Nephron (organoid): Measurements from ENCODE around the gene CEP170.

Experiments
- H3K27ac Mint-ChIP-seq, 3 experiments: 2 replicates each; pipeline ENCODE4 v1.8.0; 2020; ENCODE audit warnings: mixed read lengths in 3 of 3, mild to moderate bottlenecking in 2 of 3, moderate library complexity in 1 of 3
- H3K27me3 Mint-ChIP-seq: 2 replicates; pipeline ENCODE4 v1.8.0; 2021; ENCODE audit warnings: low read depth, mild to moderate bottlenecking, moderate library complexity, mixed read lengths
- H3K36me3 Mint-ChIP-seq: 2 replicates; pipeline ENCODE4 v1.8.0; 2020; ENCODE audit warnings: low read depth, mixed read lengths
- H3K4me1 Mint-ChIP-seq: 2 replicates; pipeline ENCODE4 v1.8.0; 2020; ENCODE audit warnings: mixed read lengths
- H3K4me3 Mint-ChIP-seq, 3 experiments: 2 replicates each; pipeline ENCODE4 v1.8.0; 2020; ENCODE audit warnings: mild to moderate bottlenecking in 3 of 3, mixed read lengths in 3 of 3, moderate library complexity in 2 of 3
- H3K9me3 Mint-ChIP-seq: 2 replicates; pipeline ENCODE4 v1.8.0; 2020; ENCODE audit warnings: mixed read lengths
- CTCF ChIP-seq, 3 experiments: fragments of 200-600 bp; sonication (generic); IDR thresholded peaks; one replicate each; pipeline ENCODE4 v1.5.0; 2021; ENCODE audit warnings: antibody characterized with exemption in 3 of 3; ENCODE audit not compliant: unreplicated experiment in 3 of 3

Gene CEP170

GRCh38 chr1:243253211-243253925 lies 1.7 kb downstream of the CEP170 start:
- peak overlapping the region; percentile 97 to 99 (median 99) for H3K4me3 Mint-ChIP-seq
- H3K4me1 Mint-ChIP-seq = peaks cover 34% of the 10 kb centered on the region
- peaks cover 3% of the 10 kb centered on the region for H3K9me3 Mint-ChIP-seq
- H3K27me3 Mint-ChIP-seq = no peaks in the 10 kb centered on the region
- TF ChIP-seq CTCF (IDR thresholded peaks at IDR 0.05; ENCODE audit: unreplicated experiment in 3 of 3) = no peak
- H3K27ac Mint-ChIP-seq = peak overlapping the region; percentile 98 to 99 (median 98)
- peaks cover 16% of the 10 kb centered on the region for H3K36me3 Mint-ChIP-seq

DNA sequence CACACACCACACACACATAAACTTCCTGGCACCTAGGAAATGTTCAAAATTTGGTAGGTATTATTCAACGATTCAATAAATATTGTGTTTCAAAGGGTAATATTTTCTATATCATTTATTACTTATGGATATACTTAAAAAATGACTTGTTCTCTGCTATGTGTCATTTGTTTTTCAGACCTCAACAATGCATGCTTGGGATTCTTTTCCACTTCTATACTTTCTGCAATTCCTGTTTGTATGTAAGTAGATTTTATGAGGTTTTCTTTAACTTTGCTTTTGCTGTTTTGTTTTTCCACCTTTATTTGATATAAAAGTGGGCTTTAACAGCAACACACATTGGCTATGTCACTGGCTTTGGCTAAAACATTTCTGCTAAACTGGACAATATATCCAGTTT lies 3.5 kb downstream of the CEP170 start:
- H3K4me3 Mint-ChIP-seq = peak overlapping the region; percentile 51 to 76 (median 65)
- H3K27me3 Mint-ChIP-seq = no peaks in the 10 kb centered on the region
- no peak for TF ChIP-seq CTCF (IDR thresholded peaks at IDR 0.05; ENCODE audit: unreplicated experiment in 3 of 3)
- peak overlapping the region; percentile 28 to 61 (median 44) for H3K27ac Mint-ChIP-seq
- H3K36me3 Mint-ChIP-seq = peaks cover 33% of the 10 kb centered on the region
- H3K4me1 Mint-ChIP-seq = peaks cover 38% of the 10 kb centered on the region
- peaks cover 6% of the 10 kb centered on the region for H3K9me3 Mint-ChIP-seq

DNA sequence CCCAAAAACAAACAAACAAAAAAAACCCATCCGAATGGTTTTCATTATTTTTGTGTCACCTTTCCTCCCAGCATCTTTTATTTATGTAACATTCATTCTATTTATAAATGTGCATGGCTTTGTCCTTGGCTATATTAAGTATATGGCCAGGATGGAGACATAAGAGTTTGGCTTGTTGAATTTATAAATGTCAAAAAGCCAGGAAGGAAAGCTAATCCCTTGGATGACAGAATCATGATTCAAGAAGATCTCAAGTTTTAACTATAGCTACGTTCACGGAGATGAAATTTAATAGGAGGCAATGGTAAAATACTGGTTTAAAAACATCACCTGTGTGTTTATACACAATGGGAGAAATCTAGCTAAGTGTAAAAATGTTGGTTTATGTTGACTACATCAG lies 5.0 kb downstream of the CEP170 start:
- Mint-ChIP-seq H3K27ac (peak overlapping the region in 2 of 3 experiments; percentile 8 to 25), H3K36me3 (peaks cover 42% of the 10 kb centered on the region), H3K4me1 (peaks cover 38% of the 10 kb centered on the region), H3K27me3 (no peaks in the 10 kb centered on the region), H3K9me3 (peaks cover 6% of the 10 kb centered on the region), H3K4me3 (peak overlapping the region in 1 of 3 experiments; percentile 33)
- TF ChIP-seq CTCF (IDR thresholded peaks at IDR 0.05; ENCODE audit: unreplicated experiment in 3 of 3) = no peak

GRCh38 chr1:243249214-243249613 lies 5.9 kb downstream of the CEP170 start:
- H3K9me3 Mint-ChIP-seq = peaks cover 7% of the 10 kb centered on the region
- H3K4me3 Mint-ChIP-seq = no peak overlapping the region
- peaks cover 38% of the 10 kb centered on the region for H3K4me1 Mint-ChIP-seq
- H3K27ac Mint-ChIP-seq = no peak overlapping the region
- H3K27me3 Mint-ChIP-seq = no peaks in the 10 kb centered on the region
- TF ChIP-seq CTCF (IDR thresholded peaks at IDR 0.05; ENCODE audit: unreplicated experiment in 3 of 3) = no peak
- H3K36me3 Mint-ChIP-seq = peaks cover 51% of the 10 kb centered on the region

GRCh38 chr1:243247901-243248300 lies 7.2 kb downstream of the CEP170 start:
- Mint-ChIP-seq H3K27me3 (no peaks in the 10 kb centered on the region), H3K4me3 (no peak overlapping the region), H3K9me3 (peaks cover 16% of the 10 kb centered on the region), H3K27ac (no peak overlapping the region), H3K4me1 (peaks cover 29% of the 10 kb centered on the region), H3K36me3 (peaks cover 62% of the 10 kb centered on the region)
- TF ChIP-seq CTCF (IDR thresholded peaks at IDR 0.05; ENCODE audit: unreplicated experiment in 3 of 3) = no peak

GRCh38 chr1:243246916-243247315 lies 8.2 kb downstream of the CEP170 start:
- no peak for TF ChIP-seq CTCF (IDR thresholded peaks at IDR 0.05; ENCODE audit: unreplicated experiment in 3 of 3)
- H3K27me3 Mint-ChIP-seq = no peaks in the 10 kb centered on the region
- peaks cover 22% of the 10 kb centered on the region for H3K9me3 Mint-ChIP-seq

More at GRCh38 chr1:243246916-243247315, 8.2 kb downstream of the CEP170 start:
- Mint-ChIP-seq H3K4me1 (peaks cover 24% of the 10 kb centered on the region), H3K27ac (no peak overlapping the region), H3K36me3 (peaks cover 70% of the 10 kb centered on the region), H3K4me3 (no peak overlapping the region)
